ENCODE data around the gene ANKRD18B.
"Not testable (repeated sequence)": the region's sequence is repeated elsewhere in the genome, so short reads cannot be mapped to it uniquely, and the experiment has no call there.

Gene ANKRD18B

DNA sequence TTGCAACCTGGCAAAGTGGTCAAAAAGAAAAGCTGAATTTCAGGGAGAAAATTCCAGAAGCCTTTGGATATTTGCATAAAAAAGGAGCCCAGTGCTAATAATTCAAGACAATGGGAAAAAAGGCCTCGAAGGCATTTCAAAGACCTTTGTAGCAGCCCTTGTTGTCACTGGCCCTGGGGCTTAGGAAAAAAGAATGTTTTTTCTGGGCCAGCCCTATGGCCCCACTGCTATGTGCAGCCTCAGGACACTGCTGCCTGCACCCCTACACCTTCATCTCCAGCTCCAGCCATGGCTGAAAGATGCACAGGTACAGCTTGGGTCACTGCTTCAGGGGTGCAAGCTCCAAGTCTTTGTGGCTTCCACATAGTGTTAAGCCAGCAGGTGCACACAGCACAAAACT lies 62.1 kb downstream of the ANKRD18B start:
- CTCF ChIA-PET; H3K27ac ChIP-seq; DNase-seq (ENCODE audit: low spot score); POLR2A ChIA-PET (ENCODE audit: low non-redundant PET): not testable (repeated sequence)

DNA sequence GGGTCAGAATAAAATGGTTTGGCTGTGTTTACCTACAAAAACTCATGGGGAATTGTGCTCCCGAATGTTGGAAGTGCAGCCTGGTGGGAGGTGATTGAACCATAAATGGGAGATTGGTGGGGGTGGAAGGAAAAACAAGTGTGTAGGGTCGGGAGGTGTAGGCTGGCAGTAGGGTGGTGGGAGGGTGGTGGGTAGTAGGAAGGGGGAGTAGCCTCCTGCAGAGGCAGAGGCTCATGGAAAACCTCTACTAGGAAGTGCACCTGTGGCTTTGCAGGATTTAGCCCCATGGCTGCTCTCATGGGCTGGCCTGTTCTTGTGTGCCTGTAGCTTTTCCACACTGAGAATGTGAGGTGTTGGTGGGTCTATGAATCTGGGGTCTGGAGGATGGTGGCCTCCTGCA lies 63.7 kb downstream of the ANKRD18B start:
- CTCF ChIA-PET; H3K27ac ChIP-seq; DNase-seq (ENCODE audit: low spot score); POLR2A ChIA-PET (ENCODE audit: low non-redundant PET): not testable (repeated sequence)

DNA sequence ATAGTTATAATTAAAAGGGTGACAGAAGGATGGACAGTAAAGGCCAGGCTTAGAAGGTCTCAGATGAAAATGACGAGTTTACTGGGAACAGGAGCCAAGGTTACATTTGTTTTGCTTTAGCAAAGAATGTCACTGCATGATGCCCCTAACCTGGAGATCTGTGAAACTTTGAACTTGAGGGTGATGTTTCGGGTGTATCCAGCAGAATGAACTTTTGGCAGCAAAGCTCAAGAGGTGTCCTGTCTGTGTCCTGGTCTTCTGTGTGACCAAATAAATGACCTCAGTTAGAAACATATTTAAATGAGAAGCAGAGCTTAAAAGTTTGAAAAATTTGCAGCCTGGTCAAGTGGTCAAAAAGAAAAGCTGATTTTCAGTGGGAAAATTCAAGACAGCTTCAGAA lies 64.8 kb downstream of the ANKRD18B start:
- H3K27ac ChIP-seq; CTCF ChIA-PET; POLR2A ChIA-PET (ENCODE audit: low non-redundant PET); DNase-seq (ENCODE audit: low spot score): not testable (repeated sequence)

DNA sequence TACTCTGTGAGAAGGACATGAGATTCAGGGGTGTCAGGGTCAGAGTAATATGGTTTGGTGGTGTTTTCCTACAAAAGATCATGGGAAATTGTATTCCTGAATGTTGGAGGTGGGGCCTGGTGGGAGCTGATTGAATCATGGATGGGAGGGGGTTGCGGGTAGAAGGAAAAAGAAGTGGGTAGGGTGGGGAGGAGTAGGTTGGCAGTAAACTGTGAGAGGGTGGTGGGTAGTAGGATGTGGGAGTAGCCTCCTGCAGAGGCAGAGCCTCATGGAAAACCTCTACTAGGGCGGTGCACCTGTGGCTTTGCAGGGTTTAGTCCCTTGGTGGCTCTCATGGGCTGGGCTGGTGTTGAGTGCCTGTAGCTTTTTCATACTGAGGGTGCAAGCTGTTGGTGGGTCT lies 66.8 kb downstream of the ANKRD18B start:
- POLR2A ChIA-PET (ENCODE audit: low non-redundant PET); H3K27ac ChIP-seq; CTCF ChIA-PET; DNase-seq (ENCODE audit: low spot score): not testable (repeated sequence)

DNA sequence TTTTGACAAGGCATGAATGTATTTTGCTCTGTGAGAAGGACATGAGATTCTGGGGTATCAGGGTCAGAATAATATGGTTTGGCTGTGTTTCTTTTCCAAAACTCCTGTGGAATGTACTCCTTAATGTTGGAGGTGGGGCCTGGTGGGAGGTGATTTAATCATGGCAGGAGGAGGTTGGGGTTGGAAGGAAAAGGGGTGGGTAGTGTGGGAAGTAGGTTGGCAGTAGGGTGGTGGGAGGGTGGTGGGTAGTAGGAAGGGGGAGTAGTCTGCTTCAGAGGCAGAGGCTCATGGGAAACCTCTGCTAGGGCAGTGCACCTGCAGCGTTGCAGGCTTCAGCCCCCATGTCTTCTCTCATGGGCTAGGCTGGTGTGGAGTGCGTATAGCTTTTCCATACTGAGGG lies 72.9 kb downstream of the ANKRD18B start:
- POLR2A ChIA-PET (ENCODE audit: low non-redundant PET); DNase-seq (ENCODE audit: low spot score); H3K27ac ChIP-seq: not testable (repeated sequence)
- CTCF ChIA-PET = interaction anchor here (0.7 kb wide), 1 partner anchor 116 kb away, joined by 3 read pairs; no protein-coding TSS in a partner anchor

DNA sequence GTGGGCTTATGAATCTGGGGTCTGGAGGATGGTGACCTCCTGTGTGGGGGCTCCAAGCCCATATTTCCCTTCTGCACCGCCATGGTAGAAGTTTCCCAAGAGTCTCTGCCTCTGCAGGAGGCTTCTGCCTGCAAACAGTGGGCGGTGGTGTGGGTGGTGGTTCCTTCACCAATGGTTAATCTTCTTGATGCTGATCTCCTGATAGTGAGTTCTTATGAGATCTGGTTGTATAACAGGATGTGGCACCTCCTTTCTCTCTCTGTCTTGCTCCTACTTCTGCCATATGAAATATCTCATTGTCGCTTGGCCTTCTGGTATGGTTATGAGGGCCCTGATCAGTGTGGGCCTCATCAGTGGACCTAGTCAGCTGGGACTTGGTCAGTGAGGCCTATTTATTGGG lies 73.3 kb downstream of the ANKRD18B start:
- POLR2A ChIA-PET (ENCODE audit: low non-redundant PET); DNase-seq (ENCODE audit: low spot score); H3K27ac ChIP-seq: not testable (repeated sequence)
- CTCF ChIA-PET = interaction anchor here (0.7 kb wide), 1 partner anchor 116 kb away, joined by 3 read pairs; no protein-coding TSS in a partner anchor

DNA sequence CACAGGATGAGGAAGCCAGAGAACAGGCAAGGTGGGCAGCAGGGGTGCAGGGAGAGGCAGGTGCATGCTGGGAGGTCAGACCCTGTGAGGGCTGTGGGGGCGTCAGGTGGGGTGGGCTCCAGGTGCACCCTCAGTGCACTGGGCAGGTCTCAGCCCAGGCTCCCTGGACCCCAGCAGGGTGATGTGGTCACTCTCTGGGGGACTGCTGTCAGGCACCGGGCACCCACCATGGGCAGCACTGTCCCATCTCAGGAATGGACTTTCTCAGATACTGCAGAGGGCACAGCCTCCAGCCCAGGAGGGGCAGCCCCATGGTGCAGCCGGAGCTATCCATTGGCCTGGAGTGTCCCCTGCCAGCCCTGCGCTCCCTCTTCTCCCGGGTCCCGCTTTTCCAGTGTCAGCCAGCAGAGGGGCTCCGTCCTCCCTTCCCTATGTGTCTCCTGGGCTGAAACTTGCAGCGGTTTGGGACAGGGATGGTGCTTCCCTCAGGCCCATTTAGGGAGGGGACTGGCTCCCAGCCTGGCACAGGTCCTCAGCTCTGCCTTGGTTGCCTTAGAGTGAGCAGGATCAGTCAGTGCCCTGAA lies 74.8 kb downstream of the ANKRD18B start:
- CTCF ChIA-PET; DNase-seq (ENCODE audit: low spot score); POLR2A ChIA-PET (ENCODE audit: low non-redundant PET); H3K27ac ChIP-seq: not testable (repeated sequence)

DNA sequence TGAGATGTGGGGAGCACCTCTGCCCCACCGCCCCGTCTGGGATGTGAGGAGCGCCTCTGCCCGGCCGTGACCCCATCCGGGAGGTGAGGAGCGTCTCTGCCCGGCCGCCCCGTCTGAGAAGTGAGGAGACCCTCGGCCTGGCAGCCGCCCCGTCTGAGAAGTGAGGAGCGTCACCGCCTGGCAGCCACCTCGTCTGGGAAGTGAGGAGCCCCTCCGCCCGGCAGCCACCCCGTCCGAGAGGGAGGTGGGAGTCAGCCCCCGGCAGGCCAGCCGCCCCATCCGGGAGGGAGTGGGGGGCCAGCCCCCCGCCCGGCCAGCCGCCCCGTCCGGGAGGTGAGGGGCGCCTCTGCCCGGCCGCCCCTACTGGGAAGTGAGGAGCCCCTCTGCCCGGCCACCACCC lies 76.9 kb downstream of the ANKRD18B start:
- CTCF ChIA-PET; H3K27ac ChIP-seq; DNase-seq (ENCODE audit: low spot score); POLR2A ChIA-PET (ENCODE audit: low non-redundant PET): not testable (repeated sequence)

DNA sequence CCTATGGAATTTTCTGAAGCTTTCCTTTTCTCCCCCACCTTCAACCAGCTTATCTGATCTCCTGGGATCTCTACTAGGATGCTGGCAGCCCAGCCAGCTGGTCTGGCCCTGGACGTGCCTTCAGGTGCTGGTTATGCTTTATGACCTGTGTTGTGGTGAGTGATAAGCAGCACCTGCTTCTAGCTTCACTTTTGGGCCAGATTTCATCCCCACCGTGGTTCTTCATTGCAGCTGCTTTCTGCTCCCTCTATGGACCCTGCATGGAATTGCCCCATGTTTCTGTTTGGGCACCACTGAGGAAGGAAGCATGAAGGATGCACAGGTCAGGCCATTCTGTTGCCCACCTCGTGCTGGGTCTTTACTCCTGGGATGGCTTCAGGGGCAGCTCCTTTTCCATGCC lies 80.2 kb downstream of the ANKRD18B start:
- TF ChIP-seq, protein P1, sequence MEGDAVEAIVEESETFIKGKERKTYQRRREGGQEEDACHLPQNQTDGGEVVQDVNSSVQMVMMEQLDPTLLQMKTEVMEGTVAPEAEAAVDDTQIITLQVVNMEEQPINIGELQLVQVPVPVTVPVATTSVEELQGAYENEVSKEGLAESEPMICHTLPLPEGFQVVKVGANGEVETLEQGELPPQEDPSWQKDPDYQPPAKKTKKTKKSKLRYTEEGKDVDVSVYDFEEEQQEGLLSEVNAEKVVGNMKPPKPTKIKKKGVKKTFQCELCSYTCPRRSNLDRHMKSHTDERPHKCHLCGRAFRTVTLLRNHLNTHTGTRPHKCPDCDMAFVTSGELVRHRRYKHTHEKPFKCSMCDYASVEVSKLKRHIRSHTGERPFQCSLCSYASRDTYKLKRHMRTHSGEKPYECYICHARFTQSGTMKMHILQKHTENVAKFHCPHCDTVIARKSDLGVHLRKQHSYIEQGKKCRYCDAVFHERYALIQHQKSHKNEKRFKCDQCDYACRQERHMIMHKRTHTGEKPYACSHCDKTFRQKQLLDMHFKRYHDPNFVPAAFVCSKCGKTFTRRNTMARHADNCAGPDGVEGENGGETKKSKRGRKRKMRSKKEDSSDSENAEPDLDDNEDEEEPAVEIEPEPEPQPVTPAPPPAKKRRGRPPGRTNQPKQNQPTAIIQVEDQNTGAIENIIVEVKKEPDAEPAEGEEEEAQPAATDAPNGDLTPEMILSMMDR (conservative IDR thresholded peaks at IDR 0.05; ENCODE audit: low read depth) = 0 out of 2 replicates have a peak, but pooled peaks have one; percentile 5
- H3K27ac ChIP-seq; DNase-seq (ENCODE audit: low spot score); CTCF ChIA-PET; POLR2A ChIA-PET (ENCODE audit: low non-redundant PET): not testable (repeated sequence)

DNA sequence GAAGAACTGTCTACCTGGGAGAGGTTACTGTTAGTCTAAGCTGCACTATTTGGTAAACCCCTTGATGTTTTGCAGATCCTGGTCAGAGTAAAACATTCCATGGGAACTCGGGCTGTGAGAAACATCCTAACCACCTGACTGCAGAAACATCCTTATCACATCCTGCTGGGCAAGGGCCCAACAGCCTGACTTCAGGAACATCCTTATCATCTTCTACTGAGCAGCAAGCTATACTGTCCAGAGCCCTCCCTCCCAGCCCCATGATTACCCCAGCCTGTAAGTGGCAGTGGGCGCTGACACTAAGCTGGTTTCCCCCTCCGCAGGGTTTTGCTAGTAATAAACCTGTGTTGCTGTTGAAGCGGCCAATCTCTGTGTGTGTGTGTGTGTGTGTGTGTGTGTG lies 80.9 kb downstream of the ANKRD18B start:
- CTCF ChIA-PET; POLR2A ChIA-PET (ENCODE audit: low non-redundant PET): not testable (repeated sequence)

DNA sequence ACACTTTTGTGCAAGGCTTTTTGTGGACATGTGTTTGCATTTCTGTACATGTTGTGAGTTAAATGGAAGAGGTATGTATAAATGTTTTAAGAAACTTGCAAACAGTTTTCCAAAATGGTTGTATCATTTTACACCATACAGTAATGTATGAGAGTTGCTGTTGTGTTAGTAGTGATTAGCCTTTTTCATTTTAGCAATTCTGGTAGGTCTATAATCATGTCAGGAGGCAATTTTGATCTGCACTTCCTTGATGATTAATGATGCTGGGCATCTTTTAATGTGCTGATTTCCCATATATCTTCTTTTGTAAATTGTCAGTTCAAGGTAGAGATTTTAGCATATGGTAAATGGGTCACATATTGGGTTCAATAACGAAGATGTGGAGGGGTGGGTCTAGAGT lies 87.3 kb downstream of the ANKRD18B start:
- no peak for DNase-seq (ENCODE audit: low spot score)
- ChIA-PET POLR2A (ENCODE audit: low non-redundant PET) (no interaction called here), CTCF (no interaction called here)
- TF ChIP-seq, protein P1 (conservative IDR thresholded peaks at IDR 0.05; ENCODE audit: low read depth) = no peak
- H3K27ac ChIP-seq = no peak overlapping the region

More for the DNA sequence above, 80.9 kb downstream of the ANKRD18B start:
- H3K27ac ChIP-seq; DNase-seq (ENCODE audit: low spot score): not testable (repeated sequence)

DNA sequence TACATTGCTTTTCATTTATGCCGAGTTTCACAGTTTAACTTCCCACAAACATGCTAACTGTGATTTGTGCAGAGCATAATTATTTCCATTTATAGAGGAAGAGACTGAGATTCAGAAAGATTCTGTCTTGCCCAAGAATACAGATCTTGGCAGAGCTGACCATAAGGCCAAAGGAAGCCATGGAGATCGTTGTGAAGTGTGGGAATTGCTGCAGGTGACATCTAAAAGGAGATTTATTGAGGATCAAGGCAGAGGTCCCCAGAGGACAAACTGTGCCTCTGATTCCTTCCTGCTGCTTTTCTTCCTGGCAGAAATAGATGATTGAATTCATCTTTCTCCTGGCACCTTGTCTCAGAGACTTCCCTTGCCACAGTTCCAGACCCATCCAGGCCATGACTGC lies 88.4 kb downstream of the ANKRD18B start:
- DNase-seq (ENCODE audit: low spot score); POLR2A ChIA-PET (ENCODE audit: low non-redundant PET); H3K27ac ChIP-seq: not testable (repeated sequence)
- CTCF ChIA-PET = interaction anchor here (1.6 kb wide), 1 partner anchor 12 kb away, joined by 5 read pairs; no protein-coding TSS in a partner anchor
